Peyer's patch (tissue), 4 donors: Measurements from ENCODE around the gene NOL4L.

Experiments
- CTCF ChIP-seq, 6 experiments: fragments of 450-650 bp in 4 of 6; fragments of 200-600 bp in 2 of 6; sonication (generic) in 1 of 6; IDR thresholded peaks; one replicate each; pipeline ENCODE4 v1.5.1; 2017 to 2019; ENCODE audit warnings: antibody characterized with exemption in 6 of 6, mild to moderate bottlenecking in 3 of 6, moderate library complexity in 1 of 6
- POLR2A ChIP-seq, 2 donors: fragments of 450-650 bp; IDR thresholded peaks; one replicate each; pipeline ENCODE4 v1.5.1; 2017; ENCODE audit warnings: antibody characterized with exemption in 2 of 2, mild to moderate bottlenecking in 2 of 2, moderate library complexity in 2 of 2

GRCh38 chr20:32557319-32557718, 27.8 kb downstream of the NOL4L start:
- TF ChIP-seq POLR2A (IDR thresholded peaks at IDR 0.05) (no peak), CTCF (IDR thresholded peaks at IDR 0.05) (no peak)
